ENCODE measurements around the gene SCART1. TPM values are rescaled to one million over a fixed set of nuclear protein-coding genes. Genes with fewer than 3 reads are reported as not detected.
"Not testable (repeated sequence)": the region's sequence is repeated elsewhere in the genome, so short reads cannot be mapped to it uniquely, and the experiment has no call there.

SCART1 gene
- total RNA-seq, 2 donors from 2014 or later, result 2.1 to 3.8 TPM

- Mint-ChIP-seq H3K36me3 (peaks cover 0 to 3% of the 10 kb centered on the region in 2 donors), H3K9me3 (no peaks in the 10 kb centered on the region), H3K27ac (no peak overlapping the region)
- no peak for ATAC-seq
- no peak for DNase-seq (ENCODE audit: low spot score in 2 of 2)
Observed at GRCh38 chr10:133474027-133474426, 20.3 kb downstream of the SCART1 start.

DNA sequence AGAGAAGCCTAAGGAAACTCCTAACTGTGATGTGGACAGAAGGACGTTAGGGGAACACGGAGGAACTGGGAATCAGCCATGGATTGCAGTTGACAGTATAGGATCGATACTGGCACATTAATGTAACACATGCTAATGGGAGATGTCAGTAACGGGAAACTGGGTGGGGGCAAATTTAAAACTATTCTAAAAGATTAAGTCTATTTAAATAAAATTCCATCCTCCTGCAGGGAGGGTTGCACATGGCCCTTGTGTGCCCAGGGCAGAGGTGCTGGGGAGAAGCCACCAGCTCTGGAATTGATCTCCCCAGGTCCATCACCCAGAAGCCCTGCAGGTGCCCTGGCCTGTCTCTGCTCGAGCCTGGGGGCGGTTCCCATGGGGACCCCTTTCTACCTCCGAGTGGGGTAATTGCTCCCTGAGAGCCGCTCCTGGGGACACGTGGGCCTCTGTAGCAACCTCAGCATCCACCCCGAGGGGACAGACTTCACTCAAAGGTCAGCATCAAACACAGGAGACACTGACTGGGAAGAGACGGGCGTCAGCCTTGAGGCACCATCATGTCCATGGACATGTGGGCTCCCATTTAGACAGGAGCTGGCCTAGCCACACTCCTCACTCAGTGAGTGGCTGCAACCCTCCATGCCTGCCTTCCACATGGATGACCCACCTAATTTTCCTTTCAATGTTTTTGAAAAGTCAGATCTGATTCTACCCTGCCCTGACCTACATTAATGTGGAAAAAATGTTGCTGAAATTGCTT, 21.1 kb downstream of the SCART1 start:
- DNase-seq (ENCODE audit: low spot score in 2 of 2), result peak in 1 of 2 donors; percentile 47
- H3K36me3 Mint-ChIP-seq, result no peaks in the 10 kb centered on the region
- H3K27ac Mint-ChIP-seq, result peak overlapping the region; percentile 14 to 67
- ATAC-seq, result peak in 1 of 2 donors; percentile 56
- no peaks in the 10 kb centered on the region for H3K9me3 Mint-ChIP-seq

DNA sequence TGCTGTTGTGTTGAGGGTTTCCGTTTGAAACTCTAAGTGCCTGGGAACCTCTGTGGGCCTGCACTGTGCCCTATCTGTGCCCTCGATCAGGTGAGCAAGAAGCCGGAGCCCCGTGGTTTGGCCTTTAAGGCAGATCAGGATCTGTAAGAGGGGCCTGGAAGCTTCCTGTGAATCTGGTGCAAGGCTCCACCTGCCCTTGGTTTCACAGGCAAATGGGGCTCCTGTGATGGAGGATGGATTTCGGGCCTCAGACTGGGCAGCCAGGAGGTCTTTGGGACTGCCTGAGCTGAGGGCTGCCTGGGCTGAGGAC, 21.6 kb downstream of the SCART1 start:
- no peaks in the 10 kb centered on the region for H3K9me3 Mint-ChIP-seq
- H3K27ac Mint-ChIP-seq, result peak overlapping the region; percentile 14 to 67
- no peaks in the 10 kb centered on the region for H3K36me3 Mint-ChIP-seq
- peak in 1 of 2 donors; percentile 87 for ATAC-seq
- DNase-seq (ENCODE audit: low spot score in 2 of 2), result peak in 1 of 2 donors; percentile 56

GRCh38 chr10:133475821-133476640, 22.3 kb downstream of the SCART1 start:
- peak overlapping the region in 1 of 2 donors; percentile 67 for H3K27ac Mint-ChIP-seq
- no peaks in the 10 kb centered on the region for H3K36me3 Mint-ChIP-seq
- H3K9me3 Mint-ChIP-seq, result no peaks in the 10 kb centered on the region
- peak; percentile 44 to 86 for ATAC-seq
- DNase-seq (ENCODE audit: low spot score in 2 of 2), result peak in 1 of 2 donors; percentile 54

- Mint-ChIP-seq H3K9me3 (no peaks in the 10 kb centered on the region), H3K36me3 (no peaks in the 10 kb centered on the region), H3K27ac (peak overlapping the region in 1 of 2 donors; percentile 72)
- no peak for DNase-seq (ENCODE audit: low spot score in 2 of 2)
- ATAC-seq, result no peak
Observed at GRCh38 chr10:133476641-133476990, 22.9 kb downstream of the SCART1 start.

- DNase-seq (ENCODE audit: low spot score in 2 of 2) (no peak), ATAC-seq (no peak)
- Mint-ChIP-seq H3K27ac (no peak overlapping the region), H3K36me3 (peaks cover 14 to 29% of the 10 kb centered on the region in 2 donors), H3K9me3 (peaks cover 18 to 20% of the 10 kb centered on the region in 2 donors)
Observed at GRCh38 chr10:133481086-133481643, 27.4 kb downstream of the SCART1 start.

- ATAC-seq (no peak), DNase-seq (ENCODE audit: low spot score in 2 of 2) (no peak)
- Mint-ChIP-seq H3K36me3 (peaks cover 19 to 34% of the 10 kb centered on the region in 2 donors), H3K9me3 (peaks cover 20 to 25% of the 10 kb centered on the region in 2 donors), H3K27ac (no peak overlapping the region)
Observed at GRCh38 chr10:133481657-133482056, 27.9 kb downstream of the SCART1 start.

GRCh38 chr10:133484818-133485217, 31.1 kb downstream of the SCART1 start:
- H3K27ac Mint-ChIP-seq, result no peak overlapping the region
- H3K36me3 Mint-ChIP-seq, result peaks cover 34 to 42% of the 10 kb centered on the region in 2 donors
- ATAC-seq (no peak), DNase-seq (ENCODE audit: low spot score in 2 of 2) (no peak)
- peaks cover 35 to 37% of the 10 kb centered on the region in 2 donors for H3K9me3 Mint-ChIP-seq

- DNase-seq (ENCODE audit: low spot score in 2 of 2), result no peak
- Mint-ChIP-seq H3K9me3 (peaks cover 35 to 37% of the 10 kb centered on the region in 2 donors), H3K27ac (no peak overlapping the region), H3K36me3 (peaks cover 34 to 49% of the 10 kb centered on the region in 2 donors)
- no peak for ATAC-seq
Observed at GRCh38 chr10:133487085-133487484, 33.3 kb downstream of the SCART1 start.

DNA sequence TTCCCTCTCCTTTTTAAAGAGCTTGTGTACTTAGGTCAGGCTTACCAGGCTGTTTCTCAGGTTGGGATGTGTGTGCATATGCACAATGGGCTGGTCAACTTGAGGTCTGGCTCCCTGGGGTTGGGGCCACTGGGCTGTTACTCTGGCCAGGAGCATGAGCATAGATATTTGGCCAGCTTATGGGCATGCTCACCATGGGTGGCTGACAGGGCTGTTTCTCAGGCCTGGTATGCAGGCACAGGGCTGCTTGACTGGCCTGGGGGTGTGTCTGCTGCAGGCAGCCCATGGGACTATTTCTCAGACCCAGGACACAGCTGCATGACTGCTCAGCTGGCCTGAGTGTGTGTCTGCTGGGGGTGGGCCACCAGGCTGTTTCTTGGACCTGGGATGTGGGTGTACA, 34.6 kb downstream of the SCART1 start:
- DNase-seq (ENCODE audit: low spot score in 2 of 2), result no peak
- Mint-ChIP-seq H3K27ac (no peak overlapping the region), H3K9me3 (peaks cover 31 to 32% of the 10 kb centered on the region in 2 donors), H3K36me3 (peaks cover 34 to 44% of the 10 kb centered on the region in 2 donors)
- ATAC-seq, result no peak

GRCh38 chr10:133489816-133490588, 36.3 kb downstream of the SCART1 start:
- H3K36me3 Mint-ChIP-seq, result peaks cover 26 to 35% of the 10 kb centered on the region in 2 donors
- peaks cover 28 to 29% of the 10 kb centered on the region in 2 donors for H3K9me3 Mint-ChIP-seq
- DNase-seq (ENCODE audit: low spot score in 2 of 2), result no peak
- no peak overlapping the region for H3K27ac Mint-ChIP-seq
- ATAC-seq, result peak; percentile 49 to 53

- not testable (repeated sequence) for ATAC-seq; H3K27ac Mint-ChIP-seq; H3K9me3 Mint-ChIP-seq; DNase-seq (ENCODE audit: low spot score in 2 of 2)
- peaks cover 0 to 15% of the 10 kb centered on the region in 2 donors for H3K36me3 Mint-ChIP-seq
Observed at GRCh38 chr10:133493562-133493961, 39.8 kb downstream of the SCART1 start.

GRCh38 chr10:133497363-133497762, 43.6 kb downstream of the SCART1 start:
- ATAC-seq; H3K9me3 Mint-ChIP-seq; DNase-seq (ENCODE audit: low spot score in 2 of 2); H3K27ac Mint-ChIP-seq: not testable (repeated sequence)
- H3K36me3 Mint-ChIP-seq, result peaks cover 9 to 17% of the 10 kb centered on the region in 2 donors

GRCh38 chr10:133499176-133499575, 45.4 kb downstream of the SCART1 start:
- DNase-seq (ENCODE audit: low spot score in 2 of 2); ATAC-seq; H3K9me3 Mint-ChIP-seq; H3K27ac Mint-ChIP-seq: not testable (repeated sequence)
- H3K36me3 Mint-ChIP-seq, result peaks cover 9 to 13% of the 10 kb centered on the region in 2 donors

- H3K27ac Mint-ChIP-seq; DNase-seq (ENCODE audit: low spot score in 2 of 2); ATAC-seq; H3K9me3 Mint-ChIP-seq: not testable (repeated sequence)
- peaks cover 9 to 13% of the 10 kb centered on the region in 2 donors for H3K36me3 Mint-ChIP-seq
Observed at GRCh38 chr10:133500897-133501296, 47.2 kb downstream of the SCART1 start.

DNA sequence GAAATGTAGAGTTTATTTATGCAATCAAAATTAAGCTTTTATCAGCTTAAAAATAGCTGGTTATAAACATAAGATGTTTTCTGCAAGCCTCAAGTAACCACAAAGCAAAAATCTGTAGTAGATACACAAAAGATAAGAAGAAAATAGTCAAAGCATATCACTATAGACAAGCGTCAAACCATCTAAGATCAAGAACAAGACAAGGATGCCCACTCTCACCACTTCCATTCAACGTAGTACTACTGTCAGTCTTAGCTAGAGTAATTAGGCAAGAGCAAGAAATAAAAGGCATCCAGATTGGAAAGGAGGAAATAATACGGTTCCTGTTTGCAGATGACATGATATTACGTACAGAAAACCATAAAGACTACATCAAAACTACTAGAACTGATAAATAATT, 56.0 kb downstream of the SCART1 start:
- DNase-seq (ENCODE audit: low spot score in 2 of 2), result no peak
- Mint-ChIP-seq H3K9me3 (peaks cover 10 to 11% of the 10 kb centered on the region in 2 donors), H3K27ac (no peak overlapping the region), H3K36me3 (peaks cover 5 to 12% of the 10 kb centered on the region in 2 donors)
- no peak for ATAC-seq
